NCI-H2171 treated with DMSO at 0.1 percent for 48 hours (cell line): ENCODE measurements around the gene KCTD7.
"Not testable (repeated sequence)": the region's sequence is repeated elsewhere in the genome, so short reads cannot be mapped to it uniquely, and the experiment has no call there.

Experiments
- DNase-seq: peaks from one replicate; lab custom pipeline; 2025; lab: John Stamatoyannopoulos, UW

The KCTD7 gene

GRCh38 chr7:66617295-66617694, 11.4 kb upstream of the KCTD7 start:
- no peak for DNase-seq

- not testable (repeated sequence) for DNase-seq
These were observed 9.2 kb upstream of the KCTD7 start for GRCh38 chr7:66619341-66619948.

- no peak for DNase-seq
These were observed 2.2 kb upstream of the KCTD7 start for GRCh38 chr7:66626331-66626934.

- DNase-seq: no peak
These were observed 1.5 kb upstream of the KCTD7 start for GRCh38 chr7:66627151-66627681.

- no peak for DNase-seq
These were observed 760 bp upstream of the KCTD7 start for GRCh38 chr7:66627881-66628360.

GRCh38 chr7:66629222-66630062, 761 bp downstream of the KCTD7 start:
- no peak for DNase-seq

- DNase-seq: no peak
These were observed 1.9 kb downstream of the KCTD7 start for GRCh38 chr7:66630531-66630930.

- DNase-seq: no peak
These were observed 2.8 kb downstream of the KCTD7 start for GRCh38 chr7:66631471-66631870.

GRCh38 chr7:66634816-66635215, 6.1 kb downstream of the KCTD7 start:
- DNase-seq: no peak

GRCh38 chr7:66635322-66635981, 6.8 kb downstream of the KCTD7 start:
- DNase-seq: not testable (repeated sequence)

- DNase-seq: not testable (repeated sequence)
These were observed 7.4 kb downstream of the KCTD7 start for GRCh38 chr7:66635982-66636546.

GRCh38 chr7:66638309-66639099, 9.8 kb downstream of the KCTD7 start:
- DNase-seq: no peak

GRCh38 chr7:66639773-66640172, 11.1 kb downstream of the KCTD7 start:
- no peak for DNase-seq

GRCh38 chr7:66640802-66641525, 12.3 kb downstream of the KCTD7 start:
- DNase-seq: no peak

GRCh38 chr7:66641526-66641871, 12.8 kb downstream of the KCTD7 start:
- DNase-seq: no peak

- no peak for DNase-seq
These were observed 13.5 kb downstream of the KCTD7 start for GRCh38 chr7:66642186-66642585.

GRCh38 chr7:66642932-66643331, 14.3 kb downstream of the KCTD7 start:
- no peak for DNase-seq

GRCh38 chr7:66643395-66643794, 14.7 kb downstream of the KCTD7 start:
- no peak for DNase-seq

GRCh38 chr7:66651026-66651425, 22.3 kb downstream of the KCTD7 start:
- not testable (repeated sequence) for DNase-seq

GRCh38 chr7:66653719-66654274, 25.1 kb downstream of the KCTD7 start:
- not testable (repeated sequence) for DNase-seq
